GM03348 (cell line): Measurements from ENCODE around the gene SST.

ENCODE experiments used
- DNase-seq: peaks from one replicate; pipeline ENCODE4 v3.0.0; 2012; ENCODE audit warnings: low spot score

SST gene

DNA sequence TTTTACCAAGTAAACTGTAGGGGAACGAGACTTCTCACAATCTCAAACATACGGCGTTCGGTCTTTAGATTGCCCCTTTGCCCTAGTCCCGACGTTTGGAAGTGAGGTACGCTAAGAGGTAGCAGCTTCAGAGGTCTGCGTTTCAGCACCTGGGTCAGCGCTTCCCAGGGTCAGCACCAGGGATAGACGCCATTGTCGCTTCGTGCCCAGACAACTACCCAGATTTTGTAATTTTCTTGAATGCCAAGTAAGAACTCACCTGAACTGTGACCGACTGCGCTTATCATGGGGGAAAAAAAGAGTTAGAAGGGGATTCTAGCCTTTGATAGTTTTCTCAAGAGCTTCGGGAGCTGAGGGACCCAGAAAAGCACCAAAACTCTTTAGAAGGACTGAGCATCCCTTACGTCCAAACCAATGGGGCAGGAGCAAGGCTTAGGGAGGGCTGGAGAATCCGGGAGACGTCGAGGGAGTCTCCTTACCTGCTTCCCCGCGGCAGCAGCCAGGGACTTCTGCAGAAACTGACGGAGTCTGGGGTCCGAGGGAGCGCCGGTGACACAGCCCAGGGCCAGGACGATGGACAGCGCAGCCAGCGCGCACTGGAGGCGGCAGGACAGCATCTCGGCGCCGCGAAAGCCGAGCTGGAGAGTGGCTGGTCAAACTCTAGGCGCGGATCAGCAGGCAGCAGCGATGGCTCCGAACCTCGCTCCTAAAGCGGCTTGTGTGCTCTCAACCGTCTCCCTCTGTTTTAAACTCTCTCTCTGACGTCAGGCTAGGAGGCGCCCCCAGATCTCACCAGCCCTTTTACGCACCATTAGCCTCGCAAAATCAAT is at the start of gene SST:
Gene SST (minus strand): TSS at position 720 of the 830 bp plus-strand sequence. CDS start 103 bp downstream, at position 617.
- DNase-seq = peak; percentile 51

DNA sequence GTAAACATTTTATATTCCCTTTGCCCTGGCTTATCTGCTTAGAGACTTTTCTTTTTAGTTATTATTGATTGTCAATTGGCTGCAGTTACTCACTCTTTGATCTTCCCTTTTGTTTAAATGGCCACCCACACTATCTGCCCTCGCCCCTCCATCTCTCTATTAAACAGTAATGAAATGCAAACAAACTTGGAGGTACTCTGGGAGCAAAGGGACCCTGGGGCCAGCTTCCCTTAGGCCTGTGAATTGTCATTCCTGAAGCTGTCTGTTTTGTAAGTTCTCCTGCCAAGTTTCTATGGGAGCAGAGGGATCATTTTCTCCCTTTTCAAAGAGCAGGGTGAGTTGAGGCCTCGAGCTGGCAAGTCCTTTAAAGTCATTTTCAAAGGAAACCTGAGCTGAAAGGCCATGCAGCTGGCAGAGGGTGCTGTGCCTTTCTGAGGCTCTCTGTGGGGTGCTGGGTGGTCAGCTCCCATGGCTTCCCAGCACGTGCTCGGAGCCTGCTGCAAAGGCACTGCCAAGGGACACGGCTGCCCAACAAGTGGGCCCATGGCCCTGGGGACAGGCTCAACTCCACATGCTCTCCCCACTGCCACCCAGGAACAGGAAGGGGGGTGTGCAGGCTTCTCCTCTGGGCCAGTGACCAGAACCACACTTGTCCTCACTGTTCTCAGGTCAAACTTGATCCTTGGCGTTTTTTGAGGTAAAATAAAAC is 49.6 kb upstream of the SST start:
- DNase-seq = no peak

DNA sequence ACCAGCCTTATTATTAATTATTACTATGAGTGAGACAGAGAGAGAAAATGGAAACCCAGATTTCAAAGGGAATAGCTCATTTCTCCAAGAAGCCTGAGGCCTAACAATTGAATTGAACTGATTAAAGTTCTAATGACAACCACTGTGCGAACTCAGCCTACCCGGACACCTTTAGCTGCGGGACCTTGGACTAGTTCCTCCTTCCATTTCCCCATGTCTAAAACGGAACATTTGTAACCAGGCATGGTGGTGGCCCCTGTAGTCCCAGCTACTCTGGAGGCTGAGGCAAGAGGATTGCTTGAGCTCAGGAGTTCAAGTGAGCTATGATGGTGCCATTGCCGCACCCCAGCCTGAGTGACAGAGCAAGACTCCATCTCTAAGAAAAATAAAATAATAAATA is 48.6 kb upstream of the SST start:
- DNase-seq = no peak

DNA sequence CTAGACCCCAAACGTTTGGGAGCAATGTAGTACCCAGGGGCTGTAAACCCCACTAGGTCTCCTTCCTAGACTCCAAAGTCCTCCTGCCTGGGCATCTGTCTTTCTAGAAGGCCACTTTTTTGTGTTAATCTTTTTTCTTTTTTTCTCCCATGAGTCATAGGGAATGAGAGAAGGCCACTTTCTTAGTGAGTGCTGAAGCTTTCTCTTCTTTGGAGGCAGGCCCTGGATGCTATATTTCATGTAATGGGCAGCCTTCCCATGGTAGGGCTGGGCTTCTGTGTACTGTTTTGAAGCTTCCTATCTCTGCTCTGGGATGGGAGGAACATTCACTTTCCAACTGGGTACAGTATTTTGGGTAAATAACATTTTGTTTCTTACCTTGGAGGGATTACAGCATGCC is 47.4 kb upstream of the SST start:
- DNase-seq = peak; percentile 56

DNA sequence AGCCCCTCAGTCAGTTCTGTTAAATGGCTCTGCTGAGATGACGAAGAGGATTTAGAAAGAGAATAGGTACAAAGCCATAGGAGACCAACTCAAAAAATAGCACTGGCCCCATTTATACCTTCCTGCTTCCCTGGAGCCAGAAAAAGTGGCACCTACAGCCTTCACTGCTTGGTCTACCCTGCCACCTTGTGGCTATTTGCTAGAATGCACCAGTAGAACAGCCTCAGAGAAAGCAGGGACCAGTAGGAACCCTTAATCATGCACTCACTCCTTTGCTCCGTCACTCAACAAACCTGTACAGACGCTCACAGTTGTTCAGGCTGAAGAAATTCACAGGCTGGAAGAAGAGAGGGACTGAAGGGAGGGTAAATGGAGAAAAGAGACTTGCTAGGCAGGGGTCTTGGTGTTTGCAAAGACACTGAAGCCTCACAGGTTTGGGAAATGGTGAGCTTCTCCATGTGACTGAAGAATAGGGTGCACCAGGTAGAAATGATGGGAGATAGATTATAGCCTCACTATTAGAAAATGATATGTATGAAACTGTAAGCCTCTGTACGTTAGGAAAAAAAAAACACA is 44.3 kb upstream of the SST start:
- DNase-seq = peak; percentile 83

DNA sequence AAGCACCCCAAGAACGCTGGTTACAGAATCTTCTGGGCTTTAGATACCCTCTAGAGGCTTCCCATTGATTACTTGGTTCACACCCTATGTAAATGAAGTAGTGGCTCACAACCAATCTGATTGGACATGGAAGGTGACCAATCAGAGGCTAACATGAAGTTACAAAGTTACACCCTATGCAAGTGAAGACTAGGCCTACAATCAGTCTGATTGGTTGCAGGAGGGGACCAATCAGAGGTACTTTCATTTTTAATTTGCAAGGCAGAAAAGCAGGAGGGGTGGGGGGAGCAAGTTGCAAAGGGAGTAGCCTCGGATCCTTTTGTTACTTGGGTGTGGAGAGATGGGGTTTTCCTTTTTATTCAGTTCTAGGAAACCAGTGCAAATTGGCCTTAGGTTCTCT is 43.3 kb upstream of the SST start:
- DNase-seq = no peak

DNA sequence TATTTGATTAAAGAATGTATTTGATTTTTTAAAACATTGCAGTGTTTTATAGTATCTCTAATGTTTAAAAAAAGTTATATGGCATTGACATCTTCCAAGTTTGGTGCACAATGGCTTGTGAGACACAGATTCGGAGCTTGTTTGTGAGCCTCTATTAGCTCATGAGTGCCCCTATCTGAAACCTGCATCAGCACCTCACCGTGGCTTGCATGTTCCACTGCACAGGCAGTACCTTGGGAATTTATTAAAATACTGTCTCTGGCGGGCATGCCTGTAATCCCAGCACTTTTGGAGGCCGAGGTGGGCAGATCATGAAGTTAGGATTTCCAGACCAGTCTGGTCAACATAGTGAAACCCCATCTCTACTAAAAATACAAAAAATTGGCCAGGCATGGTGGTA is 39.0 kb upstream of the SST start:
- no peak for DNase-seq

DNA sequence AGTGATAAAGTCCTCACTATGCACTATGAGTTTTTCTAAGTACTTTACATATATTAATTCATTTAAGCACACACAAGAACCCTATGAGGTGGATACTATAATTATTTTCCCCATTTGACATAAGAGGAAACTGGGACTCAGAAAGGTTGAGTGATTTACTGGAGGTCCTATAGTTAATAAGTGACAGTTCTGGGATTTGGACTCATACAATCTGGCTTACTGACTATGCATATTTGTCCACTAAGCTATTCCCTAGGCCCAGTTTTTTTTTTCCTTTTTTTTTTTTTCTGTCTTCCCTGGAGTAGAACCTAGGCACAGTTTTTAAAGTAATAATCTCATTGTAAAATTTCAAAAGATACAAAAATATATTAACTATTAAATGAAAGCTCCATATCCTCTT is 38.5 kb upstream of the SST start:
- no peak for DNase-seq

DNA sequence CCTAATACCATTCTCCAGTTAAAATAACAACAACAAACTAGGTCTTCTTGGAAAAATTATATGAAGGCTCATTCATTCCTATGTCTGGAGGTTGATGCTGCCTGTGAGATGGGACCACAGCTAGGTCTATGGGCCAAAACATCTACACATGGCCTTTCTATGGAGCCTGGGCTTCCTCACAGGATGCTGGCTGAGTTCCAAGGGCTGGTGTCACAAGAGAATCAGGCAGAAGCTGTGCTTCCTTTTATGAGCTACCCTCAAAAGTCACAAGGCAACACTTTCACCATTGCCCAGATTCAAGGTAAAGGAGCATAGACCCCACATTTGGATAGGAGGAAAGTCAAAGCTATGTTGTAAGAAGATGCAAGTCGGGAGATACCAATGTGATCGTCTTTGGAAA is 36.8 kb upstream of the SST start:
- no peak for DNase-seq

DNA sequence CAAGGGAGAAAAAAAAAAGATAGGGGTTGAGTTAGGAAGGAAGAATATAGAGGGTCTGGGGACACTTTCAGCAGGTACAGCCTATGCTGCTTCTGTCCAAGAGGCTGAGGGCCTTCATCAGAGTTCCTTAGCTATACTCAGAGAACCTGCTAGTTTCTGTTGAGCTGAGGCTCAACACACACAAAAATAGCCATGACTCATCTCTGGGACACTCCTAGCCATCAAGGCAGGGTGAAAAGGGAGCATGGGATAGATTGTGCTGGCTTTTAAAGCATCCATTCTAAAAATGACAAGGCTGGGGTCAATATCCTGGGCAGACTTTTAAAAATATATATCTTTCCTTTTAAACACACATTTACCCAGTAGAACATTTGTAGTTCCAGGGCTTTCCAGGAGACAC is 35.0 kb upstream of the SST start:
- no peak for DNase-seq

DNA sequence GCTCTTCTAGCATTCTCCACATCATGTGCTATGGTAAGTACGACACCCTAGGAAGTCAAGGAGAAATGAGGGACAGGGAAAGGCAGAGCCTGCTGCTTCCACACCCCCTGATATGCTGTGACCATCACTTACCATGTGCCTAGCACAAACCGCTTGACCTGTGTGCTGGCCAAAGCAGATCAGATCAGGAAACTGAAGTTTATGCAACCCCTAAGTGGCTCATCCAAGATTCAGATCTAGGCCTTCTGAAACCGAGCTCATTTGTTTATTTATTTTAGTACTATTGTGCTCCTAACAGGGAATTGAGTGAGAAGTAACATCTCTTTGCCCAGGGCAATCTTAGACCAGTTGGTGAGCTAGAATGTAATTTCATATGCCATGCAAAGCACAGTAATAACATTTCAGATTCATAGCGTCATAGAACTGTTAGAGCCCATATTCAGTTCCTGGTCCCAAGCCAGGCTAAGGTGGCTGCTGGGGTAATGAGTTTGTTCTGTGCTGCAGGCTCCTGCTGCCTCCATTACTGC is 32.4 kb upstream of the SST start, which contains the start of gene RTP2:
Gene RTP2 (minus strand): TSS at position 51 of the 527 bp plus-strand sequence. CDS start 429 bp downstream, outside the sequence.
- DNase-seq = no peak

DNA sequence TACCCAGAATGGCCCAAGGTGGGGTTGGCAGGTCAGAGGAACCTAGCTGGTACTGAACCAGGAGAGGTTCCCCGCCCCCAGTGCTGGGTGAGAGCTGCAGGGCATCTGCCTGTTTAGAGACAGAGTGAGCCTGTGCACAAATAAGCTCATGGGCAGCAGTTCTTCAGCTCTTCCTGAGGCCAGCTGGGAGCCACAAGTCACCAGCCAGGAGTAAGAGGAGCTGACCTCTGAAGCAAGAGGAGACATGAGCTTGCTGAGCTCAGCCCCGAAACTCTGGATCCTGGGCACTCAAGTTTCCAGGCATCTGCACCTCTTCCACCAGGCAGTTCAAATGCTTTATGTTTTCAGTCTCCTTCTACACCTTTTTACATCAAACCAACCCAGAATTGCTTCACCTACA is 30.1 kb upstream of the SST start:
- no peak for DNase-seq

DNA sequence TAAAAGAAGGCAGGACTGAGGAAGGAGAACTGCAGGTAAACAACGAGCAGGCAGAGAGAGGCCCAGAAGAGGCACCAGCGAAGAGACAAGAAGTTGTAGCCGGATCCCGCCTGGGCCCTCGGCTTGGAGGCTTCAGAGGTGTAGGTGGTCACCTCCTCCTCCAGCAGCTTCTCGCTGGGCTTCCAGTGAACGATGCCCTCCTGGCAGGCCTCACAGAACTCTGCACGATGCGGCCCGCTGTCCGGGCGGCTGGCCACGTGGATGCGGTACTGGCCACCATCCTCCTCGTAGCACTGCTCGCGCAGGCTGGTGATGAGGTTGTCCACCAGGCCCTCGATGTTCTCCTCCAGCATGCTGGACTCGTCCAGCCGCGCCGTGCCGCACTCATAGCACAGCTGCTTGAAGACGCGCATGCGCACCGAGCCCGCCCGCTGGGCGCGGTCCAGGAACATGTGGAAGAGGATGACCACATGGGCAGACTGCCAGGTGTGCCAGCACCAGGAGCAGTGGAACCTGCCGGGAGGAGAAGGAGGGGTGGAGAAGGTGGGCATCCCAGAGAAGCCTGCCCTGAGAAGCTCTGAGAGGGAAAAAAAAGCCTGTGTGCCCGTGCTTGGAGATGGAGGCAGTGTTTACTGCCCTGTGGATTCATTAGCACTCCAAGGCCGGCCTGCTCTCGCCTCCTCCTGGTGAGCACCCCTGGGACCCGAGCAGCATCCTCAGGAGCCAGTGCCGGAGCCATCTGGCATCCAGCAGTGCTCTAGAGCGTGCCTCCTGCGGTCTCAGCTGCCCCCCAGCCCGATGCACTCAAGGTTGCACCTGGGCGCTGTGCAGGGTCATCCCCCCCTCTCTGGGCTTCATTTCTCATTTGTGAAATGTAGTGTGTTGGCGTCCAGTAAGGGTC is 28.6 kb upstream of the SST start:
- DNase-seq = no peak

DNA sequence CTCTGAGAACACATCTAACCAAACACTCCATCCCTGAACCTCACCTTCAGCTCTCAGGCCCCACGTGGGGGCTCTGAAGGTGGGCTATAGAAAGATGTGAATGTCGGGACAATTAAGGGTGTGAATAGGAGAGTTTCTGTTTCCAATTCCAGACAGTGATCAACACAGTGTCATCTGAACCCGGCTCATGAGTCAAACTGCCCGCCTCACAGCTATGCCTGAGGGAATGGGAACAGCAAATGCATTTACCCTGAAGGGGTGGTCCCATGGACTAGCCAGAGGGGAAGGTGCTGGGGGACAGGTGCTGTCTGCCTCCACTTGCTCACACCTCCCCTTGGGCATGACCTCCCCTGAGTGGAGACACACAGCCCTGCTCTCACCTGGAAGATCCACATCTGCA is 25.8 kb upstream of the SST start:
- no peak for DNase-seq

DNA sequence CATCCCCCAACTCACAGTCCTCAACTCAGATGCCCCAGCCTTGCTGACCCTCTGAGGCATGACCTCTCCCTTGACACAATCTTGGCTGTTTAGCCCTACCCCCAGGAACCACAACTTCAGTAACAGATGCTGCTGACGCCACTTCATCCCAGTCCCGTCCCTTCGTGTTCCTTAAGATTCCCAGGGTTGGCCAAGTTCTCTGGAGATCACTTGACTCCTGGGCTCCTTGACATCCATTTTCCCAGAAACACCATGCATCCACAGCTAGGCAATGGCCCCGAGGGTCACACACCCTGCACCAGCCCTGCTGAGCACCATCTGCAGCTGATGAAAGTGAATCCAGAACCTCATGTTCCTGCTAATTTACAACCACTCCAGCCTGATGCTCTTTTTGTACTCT is 25.3 kb upstream of the SST start:
- no peak for DNase-seq

DNA sequence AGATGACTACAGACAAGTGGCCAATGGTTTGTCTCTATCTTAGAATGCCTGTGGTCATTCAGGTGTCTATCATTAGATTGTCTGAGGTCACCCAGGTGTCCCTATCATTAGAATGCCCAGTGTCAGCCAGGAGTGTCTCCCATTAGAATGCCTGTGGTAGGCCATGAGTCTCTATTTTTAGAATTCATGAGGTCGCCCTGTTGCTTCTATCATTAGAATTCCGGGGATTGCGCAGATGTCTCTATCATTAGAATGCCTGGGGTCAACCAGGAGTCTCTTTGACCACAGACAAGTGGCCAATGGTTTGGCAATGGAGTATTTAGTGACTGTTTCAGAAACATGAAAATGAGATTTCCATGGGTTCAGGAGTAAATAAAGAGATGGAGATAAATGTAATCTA is 24.6 kb upstream of the SST start:
- no peak for DNase-seq

DNA sequence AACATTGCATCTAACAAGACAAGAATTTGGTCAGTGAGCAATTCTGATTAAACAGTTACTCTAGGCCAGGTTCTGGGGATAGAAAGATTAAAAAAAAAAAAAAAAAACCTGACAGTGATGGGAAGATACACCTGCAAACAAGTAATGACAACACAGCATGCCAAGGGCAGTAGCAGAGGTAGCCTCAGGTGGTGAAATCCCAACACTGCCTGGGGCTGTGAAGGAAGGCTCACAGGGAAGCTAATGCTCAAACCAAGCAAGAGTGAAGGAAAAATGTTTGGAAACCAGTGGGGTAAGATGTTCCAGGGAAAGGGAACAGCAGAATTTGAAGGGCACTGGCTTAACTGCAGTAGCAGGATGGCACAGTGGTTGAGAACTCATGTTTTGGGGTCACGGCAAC is 23.2 kb upstream of the SST start:
- no peak for DNase-seq

DNA sequence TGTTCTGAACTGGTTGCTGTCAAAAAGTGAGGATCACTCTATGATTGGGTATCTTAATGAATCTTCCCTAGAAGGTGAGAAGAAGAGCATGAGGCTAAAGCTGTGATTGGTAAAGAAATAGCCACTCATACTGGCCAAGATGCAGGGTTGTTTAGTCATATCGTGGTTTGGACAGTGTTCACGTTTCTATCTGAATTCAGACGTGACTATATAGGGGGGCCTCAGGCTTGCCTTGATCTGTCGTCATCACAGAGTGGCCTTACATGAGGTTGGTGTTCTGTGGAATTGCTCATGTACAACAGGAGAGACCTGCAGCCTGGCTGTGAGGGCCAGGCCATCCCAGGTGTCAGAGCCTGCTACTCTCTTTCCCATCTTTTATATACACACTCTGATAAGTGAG is 19.8 kb upstream of the SST start:
- peak; percentile 19 for DNase-seq

DNA sequence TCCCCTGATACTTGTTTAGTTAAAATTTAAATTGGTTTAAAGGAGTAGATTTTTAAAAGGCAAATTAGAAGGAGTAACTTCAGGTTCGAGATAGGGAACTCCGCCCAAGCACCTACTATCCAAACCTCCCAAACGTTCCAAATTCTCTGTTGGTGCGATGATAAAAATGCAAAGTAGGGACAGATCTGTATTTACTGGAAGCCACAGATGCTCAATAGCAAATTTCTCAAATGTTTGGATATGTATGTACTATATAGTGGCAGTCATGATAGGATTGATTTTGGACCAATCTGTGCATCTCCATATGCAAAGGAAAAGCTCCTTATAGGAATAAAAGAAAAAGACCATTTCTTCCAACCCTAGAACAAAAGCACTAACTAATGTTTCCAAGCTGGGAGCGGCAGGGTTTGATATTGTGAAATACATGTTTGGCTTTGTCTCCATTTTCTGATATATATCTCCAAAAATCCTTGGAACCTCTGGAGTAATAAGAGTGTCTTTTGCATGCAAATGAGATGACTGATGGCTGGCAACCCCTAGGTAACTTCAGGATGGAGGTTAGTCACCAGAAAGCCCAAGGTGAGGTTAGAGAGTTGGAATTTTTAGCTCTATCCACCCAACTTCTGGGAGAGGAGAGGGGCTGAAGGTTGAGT is 16.6 kb upstream of the SST start:
- DNase-seq = no peak

DNA sequence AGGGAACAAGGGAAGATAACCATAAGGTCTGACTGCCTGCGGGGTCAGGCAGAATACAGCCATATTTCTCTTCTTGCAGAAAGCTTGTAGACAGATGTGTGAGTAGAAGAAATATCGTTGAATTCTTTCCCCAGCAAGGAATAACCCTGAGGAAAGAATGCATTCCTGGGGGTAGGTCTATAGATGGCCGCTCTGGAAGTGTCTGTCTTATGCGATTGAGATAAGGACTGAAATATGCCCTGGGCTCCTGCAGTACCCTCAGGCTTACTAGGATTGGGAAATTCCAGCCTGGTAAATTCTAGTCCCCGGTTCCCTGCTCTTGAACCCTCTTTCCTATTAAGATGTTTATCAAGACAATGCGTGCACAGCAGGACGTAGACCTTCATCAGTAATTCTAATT is 15.8 kb upstream of the SST start:
- DNase-seq = no peak

DNA sequence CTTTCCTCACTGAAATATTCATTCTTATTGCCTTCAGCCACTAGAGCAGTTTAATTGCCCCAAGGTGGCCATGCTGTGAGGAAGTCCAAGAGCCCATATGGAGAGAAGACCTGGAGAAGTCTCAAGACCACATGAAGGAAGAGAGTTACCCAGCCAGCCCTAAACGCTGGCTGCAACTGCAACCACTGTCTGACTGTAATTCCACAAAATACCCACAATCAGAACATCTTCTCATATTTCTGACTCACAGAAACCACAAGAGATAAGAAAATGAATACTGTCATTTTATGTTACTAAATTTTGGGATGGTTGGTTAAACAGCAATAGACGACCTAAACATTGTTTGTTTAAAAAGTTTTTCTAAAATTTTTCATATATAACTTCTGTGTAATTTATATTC is 14.7 kb upstream of the SST start:
- DNase-seq = no peak
